HepG2 (cell line): ENCODE measurements around the gene JKAMP.
"Not testable (repeated sequence)": the region's sequence is repeated elsewhere in the genome, so short reads cannot be mapped to it uniquely, and the experiment has no call there.

Source experiments
- CBFB ChIP-seq: sonication (generic); formaldehyde crosslinking; IDR thresholded peaks from 2 replicates; pipeline ENCODE4 v1.4.0; 2020; ENCODE audit warnings: missing genetic modification reagents
- EP300 ChIP-seq, 3 experiments: sonication (generic) in 1 of 3; formaldehyde crosslinking in 1 of 3; IDR thresholded peaks; 2 replicates each; pipeline versions ENCODE4 v1.5.1 to v1.6.1; 2011 to 2020; ENCODE audit warnings: low read depth in 2 of 3, low read length in 2 of 3, borderline replicate concordance in 1 of 3, improper control_type of control experiment in 1 of 3, mild to moderate bottlenecking in 1 of 3, missing genetic modification reagents in 1 of 3, moderate library complexity in 1 of 3
- FOXK1 ChIP-seq: sonication (generic); formaldehyde crosslinking; IDR thresholded peaks from 2 replicates; pipeline ENCODE4 v1.4.0; 2020; ENCODE audit warnings: low read depth, missing genetic modification reagents, borderline replicate concordance
- FOXO1 ChIP-seq: sonication (generic); formaldehyde crosslinking; IDR thresholded peaks from 2 replicates; pipeline ENCODE4 v1.4.0; 2020; ENCODE audit warnings: missing genetic modification reagents
- IRF2 ChIP-seq: IDR thresholded peaks from 2 replicates; pipeline ENCODE4 v1.6.1; 2018; ENCODE audit warnings: missing genetic modification reagents, missing compliant biosample characterization
- JUND ChIP-seq: sonication (generic); formaldehyde crosslinking; IDR thresholded peaks from 2 replicates; pipeline ENCODE4 v1.8.0; 2022; ENCODE audit warnings: mild to moderate bottlenecking, missing genetic modification reagents
- MYC ChIP-seq: sonication (generic); formaldehyde crosslinking; IDR thresholded peaks from 2 replicates; pipeline ENCODE4 v1.9.0; 2021; ENCODE audit warnings: missing genetic modification reagents, borderline replicate concordance
- ZKSCAN1 ChIP-seq: fragments of 150-350 bp; IDR thresholded peaks from 2 replicates; pipeline ENCODE4 v1.6.1; 2014; ENCODE audit warnings: low read length
- ZNF121 ChIP-seq: sonication (generic); formaldehyde crosslinking; IDR thresholded peaks from 2 replicates; pipeline ENCODE4 v1.5.0; 2020; ENCODE audit warnings: mild to moderate bottlenecking, missing genetic modification reagents
- ZNF747 ChIP-seq: sonication (generic); formaldehyde crosslinking; IDR thresholded peaks from 2 replicates; pipeline ENCODE4 v1.8.1; 2023; ENCODE audit warnings: missing genetic modification reagents, mild to moderate bottlenecking, borderline replicate concordance
- TF ChIP-seq, protein P1 (sequence below): sonication (generic); formaldehyde crosslinking; IDR thresholded peaks from 2 replicates; pipeline ENCODE4 v1.5.0; 2020; ENCODE audit warnings: missing genetic modification reagents
- TF ChIP-seq, protein P2 (sequence below): sonication (generic); formaldehyde crosslinking; IDR thresholded peaks from 2 replicates; pipeline ENCODE4 v1.4.0; 2020; ENCODE audit warnings: mild to moderate bottlenecking, missing genetic modification reagents, borderline replicate concordance
- TF ChIP-seq, protein P3 (sequence below): sonication (generic); formaldehyde crosslinking; IDR thresholded peaks from 2 replicates; pipeline ENCODE4 v1.5.0; 2020; ENCODE audit warnings: mild to moderate bottlenecking, missing genetic modification reagents, moderate library complexity

DNA sequence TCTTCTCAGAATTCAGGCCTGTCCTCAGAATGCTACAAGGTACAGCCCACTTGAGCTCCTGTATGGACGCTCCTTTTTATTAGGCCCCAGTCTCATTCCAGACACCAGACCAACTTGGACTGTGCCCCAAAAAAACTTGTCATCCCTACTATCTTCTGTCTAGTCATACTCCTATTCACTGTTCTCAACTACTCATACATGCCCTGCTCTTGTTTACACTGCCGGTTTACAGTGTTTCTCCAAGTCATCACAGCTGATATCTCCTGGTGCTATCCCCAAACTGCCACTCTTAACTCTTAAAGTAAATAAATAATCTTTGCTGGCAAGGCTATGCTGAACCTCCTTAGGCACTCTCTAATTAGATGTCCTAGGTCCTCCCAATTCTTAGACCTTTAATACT is 35.6 kb upstream of the JKAMP start:
- TF ChIP-seq, protein P1, sequence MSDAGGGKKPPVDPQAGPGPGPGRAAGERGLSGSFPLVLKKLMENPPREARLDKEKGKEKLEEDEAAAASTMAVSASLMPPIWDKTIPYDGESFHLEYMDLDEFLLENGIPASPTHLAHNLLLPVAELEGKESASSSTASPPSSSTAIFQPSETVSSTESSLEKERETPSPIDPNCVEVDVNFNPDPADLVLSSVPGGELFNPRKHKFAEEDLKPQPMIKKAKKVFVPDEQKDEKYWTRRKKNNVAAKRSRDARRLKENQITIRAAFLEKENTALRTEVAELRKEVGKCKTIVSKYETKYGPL (CRISPR knock-in tag) = not testable (repeated sequence)
- TF ChIP-seq ZKSCAN1; CBFB (CRISPR knock-in tag); JUND; MYC; EP300 (IDR thresholded peaks at IDR 0.05; ENCODE audit: low read depth in 2 of 2, low read length in 2 of 2); EP300 (CRISPR knock-in tag; IDR thresholded peaks at IDR 0.05; ENCODE audit: borderline replicate concordance); IRF2 (CRISPR knock-in tag); FOXO1; FOXK1 (CRISPR knock-in tag); ZNF747 (CRISPR knock-in tag); ZNF121 (CRISPR knock-in tag): not testable (repeated sequence)
- TF ChIP-seq, protein P2, sequence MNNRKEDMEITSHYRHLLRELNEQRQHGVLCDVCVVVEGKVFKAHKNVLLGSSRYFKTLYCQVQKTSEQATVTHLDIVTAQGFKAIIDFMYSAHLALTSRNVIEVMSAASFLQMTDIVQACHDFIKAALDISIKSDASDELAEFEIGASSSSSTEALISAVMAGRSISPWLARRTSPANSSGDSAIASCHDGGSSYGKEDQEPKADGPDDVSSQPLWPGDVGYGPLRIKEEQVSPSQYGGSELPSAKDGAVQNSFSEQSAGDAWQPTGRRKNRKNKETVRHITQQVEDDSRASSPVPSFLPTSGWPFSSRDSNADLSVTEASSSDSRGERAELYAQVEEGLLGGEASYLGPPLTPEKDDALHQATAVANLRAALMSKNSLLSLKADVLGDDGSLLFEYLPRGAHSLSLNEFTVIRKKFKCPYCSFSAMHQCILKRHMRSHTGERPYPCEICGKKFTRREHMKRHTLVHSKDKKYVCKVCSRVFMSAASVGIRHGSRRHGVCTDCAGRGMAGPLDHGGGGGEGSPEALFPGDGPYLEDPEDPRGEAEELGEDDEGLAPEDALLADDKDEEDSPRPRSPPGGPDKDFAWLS (CRISPR knock-in tag) = not testable (repeated sequence)
- TF ChIP-seq, protein P3, sequence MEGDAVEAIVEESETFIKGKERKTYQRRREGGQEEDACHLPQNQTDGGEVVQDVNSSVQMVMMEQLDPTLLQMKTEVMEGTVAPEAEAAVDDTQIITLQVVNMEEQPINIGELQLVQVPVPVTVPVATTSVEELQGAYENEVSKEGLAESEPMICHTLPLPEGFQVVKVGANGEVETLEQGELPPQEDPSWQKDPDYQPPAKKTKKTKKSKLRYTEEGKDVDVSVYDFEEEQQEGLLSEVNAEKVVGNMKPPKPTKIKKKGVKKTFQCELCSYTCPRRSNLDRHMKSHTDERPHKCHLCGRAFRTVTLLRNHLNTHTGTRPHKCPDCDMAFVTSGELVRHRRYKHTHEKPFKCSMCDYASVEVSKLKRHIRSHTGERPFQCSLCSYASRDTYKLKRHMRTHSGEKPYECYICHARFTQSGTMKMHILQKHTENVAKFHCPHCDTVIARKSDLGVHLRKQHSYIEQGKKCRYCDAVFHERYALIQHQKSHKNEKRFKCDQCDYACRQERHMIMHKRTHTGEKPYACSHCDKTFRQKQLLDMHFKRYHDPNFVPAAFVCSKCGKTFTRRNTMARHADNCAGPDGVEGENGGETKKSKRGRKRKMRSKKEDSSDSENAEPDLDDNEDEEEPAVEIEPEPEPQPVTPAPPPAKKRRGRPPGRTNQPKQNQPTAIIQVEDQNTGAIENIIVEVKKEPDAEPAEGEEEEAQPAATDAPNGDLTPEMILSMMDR (CRISPR knock-in tag) = not testable (repeated sequence)
